UCSD-AML1 (cell line): ENCODE data around the gene RNF41.
A peak's percentile ranks its signal among the peaks of the same experiment; 100 is the strongest.
"Not testable (repeated sequence)": the region's sequence is repeated elsewhere in the genome, so short reads cannot be mapped to it uniquely, and the experiment has no call there.

Source experiments
- DNase-seq: peaks from one replicate; lab custom pipeline; 2025; ENCODE audit not compliant: unreplicated experiment; lab: John Stamatoyannopoulos, UW

Gene RNF41

DNA sequence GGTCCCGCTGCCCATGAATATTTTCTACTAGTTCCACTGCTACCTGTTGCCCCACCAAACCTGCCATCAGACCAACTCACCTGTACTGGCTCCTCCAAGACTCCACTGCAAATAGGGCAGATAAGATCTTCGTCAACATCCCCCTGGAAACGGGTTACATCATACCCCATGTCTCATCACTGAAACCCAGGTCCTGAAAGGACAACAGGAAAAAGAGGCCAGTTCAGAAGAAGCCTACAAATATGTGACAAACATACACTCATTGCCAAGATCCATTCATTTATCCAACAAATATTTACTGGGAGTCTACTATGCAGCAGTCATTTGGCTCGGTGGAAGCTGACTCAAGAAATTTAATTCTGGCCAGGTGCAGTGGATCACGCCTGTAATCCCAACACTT is 7.8 kb downstream of the RNF41 start:
- DNase-seq = no peak

DNA sequence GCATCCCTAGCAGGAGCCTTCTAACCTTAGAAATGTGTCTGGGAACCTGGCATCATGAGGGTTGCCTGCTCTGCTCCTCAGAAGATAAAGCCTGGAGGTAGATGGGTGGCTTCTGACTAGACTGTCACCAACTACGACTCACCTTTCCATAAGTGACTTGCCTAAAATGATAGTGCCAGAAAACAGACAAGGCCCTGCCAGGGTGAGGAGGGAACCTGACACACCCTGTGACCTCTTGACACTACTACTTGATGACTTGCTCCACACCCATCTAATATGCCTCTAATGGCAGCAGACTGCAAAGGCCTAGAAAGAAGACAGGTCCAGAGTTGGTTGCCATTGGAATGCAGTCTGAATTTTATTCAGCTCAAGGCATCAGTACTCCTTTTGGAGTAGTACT is 9.4 kb downstream of the RNF41 start:
- no peak for DNase-seq

DNA sequence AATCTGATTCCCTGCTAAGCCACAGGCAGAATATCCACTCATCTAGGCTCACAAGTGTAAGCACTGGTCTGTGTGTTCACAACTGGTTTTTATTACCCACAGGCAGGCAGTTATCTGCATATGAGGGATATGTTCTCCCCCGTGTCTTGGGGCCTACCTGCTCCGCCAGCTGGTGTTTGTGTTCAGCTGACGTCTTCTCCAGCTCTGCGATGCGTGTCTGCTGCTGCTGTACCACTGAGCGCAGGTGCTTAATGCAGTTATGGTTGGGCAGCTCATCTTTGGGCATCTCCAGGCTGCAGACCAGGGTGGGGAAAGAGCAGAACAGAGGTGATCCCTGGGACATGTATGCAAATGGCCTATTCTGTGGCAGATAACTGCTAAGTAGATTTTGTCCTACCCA is 13.7 kb downstream of the RNF41 start:
- no peak for DNase-seq

DNA sequence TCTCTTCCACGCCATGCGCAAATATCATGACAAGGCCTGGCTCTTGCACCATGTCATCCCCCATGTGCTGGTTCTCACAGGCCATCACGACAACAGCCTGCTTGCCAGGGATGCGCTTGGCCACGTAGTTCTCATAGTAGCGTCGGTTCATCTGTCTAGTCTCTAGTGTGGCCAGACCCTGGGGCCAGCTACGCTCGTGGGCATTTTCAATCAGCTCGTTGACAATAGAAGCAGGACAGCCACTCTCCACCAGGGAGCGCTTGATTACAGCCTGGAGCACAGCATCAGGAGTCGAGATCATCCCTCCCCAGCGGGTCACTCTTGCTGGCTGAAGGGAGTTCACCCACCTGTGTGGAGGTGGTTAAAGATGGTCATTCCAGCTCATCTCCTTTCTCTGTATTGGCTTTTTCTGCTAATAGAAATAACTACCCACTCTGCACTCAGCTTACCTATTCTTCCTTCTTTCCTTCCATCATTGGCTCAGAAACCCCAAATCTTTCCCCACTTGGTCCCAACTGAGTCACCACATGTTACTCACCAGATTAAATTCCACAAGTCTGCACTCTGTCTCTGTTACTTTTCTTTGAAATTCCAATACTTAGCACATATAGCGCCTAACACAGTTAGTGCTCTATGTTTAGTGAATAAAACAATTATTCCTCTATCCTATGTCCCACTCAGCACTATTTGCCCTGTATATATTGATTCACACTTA is 15.1 kb downstream of the RNF41 start:
- peak; percentile 42 for DNase-seq

DNA sequence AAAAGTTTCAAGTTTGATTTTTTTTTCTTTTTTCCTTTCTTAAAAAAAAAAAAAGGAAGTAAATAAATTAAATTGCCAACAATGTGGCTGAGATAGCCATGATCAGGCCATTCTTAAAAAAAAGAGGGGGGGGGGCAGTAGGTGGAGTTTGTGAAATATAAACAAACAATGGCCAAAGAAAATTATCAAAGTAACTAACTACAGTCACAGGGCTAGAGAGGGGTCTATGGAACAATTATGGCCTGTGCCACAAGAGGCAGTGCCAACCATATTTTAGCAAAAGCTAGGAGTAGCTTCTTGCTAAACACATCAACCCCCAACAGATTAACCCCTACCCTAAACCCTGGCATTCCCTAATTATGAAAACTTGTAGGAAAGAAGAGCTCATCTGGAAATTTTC is 16.3 kb downstream of the RNF41 start:
- DNase-seq = no peak

DNA sequence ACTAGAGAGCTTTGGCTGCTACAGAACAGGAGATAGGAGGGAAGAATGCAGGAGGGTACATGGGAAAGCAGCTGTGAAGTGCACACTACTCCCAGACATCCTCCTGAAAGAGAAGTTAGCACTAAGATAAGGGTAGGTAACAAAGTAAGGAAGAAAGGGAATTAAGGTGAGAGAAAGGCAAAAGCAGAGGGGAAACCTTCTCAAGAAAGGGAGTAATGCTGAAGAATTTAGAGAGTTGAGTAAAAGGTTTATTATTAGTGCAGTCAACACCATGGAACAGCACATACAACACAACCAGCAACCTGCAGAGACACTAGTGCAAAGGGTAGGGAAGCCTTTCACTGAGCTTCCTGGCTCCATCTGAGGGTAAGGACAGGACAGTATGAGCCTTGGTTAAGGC is 17.4 kb downstream of the RNF41 start:
- DNase-seq = no peak

DNA sequence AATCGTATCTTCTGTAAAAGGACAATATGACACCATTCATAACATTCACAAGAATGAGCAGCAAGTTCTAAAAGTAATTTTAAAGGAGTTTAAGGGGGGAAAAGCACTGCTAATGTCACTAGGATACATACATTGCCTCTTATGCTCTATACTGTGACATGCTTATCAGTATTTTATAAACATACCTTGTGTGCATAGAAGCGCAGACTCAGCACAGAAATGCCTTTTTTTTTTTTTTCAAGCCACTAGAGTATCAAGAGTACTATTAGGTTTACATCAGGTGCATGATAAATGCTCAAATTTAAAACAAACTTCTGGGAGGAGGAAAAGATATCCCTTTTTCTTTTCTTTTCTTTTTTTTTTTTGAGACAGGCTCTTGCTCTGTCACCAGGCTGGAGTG is 18.9 kb downstream of the RNF41 start:
- no peak for DNase-seq

DNA sequence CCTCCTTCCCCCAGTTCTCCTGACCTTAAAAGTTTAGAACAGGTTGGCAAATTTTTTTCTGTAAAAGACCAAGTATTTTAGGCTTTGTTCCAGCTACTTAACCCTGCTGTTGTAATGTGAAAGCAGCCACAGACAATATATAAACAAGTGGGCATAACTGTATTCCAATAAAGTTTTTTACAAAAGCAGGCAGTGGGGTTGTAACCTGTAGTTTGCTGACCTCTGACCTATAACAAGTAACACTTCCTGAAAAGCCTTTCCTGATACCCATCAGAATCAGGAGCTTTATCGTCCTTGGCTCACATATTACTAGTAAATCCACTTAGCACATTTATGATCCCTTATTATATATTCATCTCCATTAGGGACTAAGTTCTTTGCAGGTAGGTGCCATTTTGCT is 19.4 kb downstream of the RNF41 start:
- DNase-seq = no peak

DNA sequence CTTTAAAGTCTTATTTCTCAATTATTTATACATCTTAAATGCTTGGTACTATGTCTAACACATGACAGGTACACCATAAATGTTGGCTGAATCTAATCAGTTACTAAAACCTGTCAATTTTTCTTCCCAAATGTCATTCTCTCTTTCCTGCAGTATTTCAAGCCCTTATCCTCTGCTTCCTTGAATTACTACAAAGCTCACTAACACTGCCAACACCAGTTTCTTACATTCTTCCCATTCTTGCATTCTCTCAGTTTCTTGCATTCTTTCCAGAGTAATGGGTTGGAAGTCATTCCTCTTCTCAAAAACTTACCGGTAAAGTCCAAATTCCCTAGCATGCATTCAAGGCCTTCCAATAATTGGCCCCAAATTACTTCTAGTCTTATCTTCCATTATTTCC is 22.9 kb downstream of the RNF41 start:
- DNase-seq = no peak

DNA sequence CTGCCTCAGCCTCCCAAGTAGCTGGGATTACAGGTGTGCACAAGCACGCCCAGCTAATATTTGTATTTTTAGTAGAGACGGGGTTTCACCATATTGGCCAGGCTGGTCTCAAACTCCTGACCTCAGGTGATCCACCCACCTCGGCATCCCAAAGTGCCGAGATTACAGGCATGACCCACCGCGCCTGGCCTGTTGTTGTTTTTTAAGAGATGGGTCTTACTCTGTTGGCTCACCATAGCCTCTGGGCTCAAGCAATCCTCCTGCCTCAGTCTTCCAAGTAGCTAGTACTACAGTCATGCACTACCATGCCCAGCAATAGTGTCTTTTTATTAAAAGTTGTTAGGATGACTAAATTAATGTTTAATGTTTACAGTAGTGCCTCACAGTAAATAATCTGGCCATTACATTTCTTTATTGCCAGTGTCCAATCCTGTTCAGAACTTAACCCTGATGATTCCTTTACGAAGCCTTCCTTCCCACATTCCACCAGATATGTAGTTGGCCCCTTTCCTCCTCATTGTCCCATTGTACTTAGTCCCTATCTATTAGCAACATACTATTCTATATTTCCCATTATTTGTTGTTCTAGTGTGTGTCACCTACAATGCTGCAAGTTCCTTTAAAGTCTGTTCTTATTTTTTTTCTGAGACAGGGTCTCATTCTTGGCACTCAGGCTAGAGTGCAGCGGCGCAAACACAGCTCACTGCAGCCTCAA is 23.6 kb downstream of the RNF41 start:
- DNase-seq = no peak

DNA sequence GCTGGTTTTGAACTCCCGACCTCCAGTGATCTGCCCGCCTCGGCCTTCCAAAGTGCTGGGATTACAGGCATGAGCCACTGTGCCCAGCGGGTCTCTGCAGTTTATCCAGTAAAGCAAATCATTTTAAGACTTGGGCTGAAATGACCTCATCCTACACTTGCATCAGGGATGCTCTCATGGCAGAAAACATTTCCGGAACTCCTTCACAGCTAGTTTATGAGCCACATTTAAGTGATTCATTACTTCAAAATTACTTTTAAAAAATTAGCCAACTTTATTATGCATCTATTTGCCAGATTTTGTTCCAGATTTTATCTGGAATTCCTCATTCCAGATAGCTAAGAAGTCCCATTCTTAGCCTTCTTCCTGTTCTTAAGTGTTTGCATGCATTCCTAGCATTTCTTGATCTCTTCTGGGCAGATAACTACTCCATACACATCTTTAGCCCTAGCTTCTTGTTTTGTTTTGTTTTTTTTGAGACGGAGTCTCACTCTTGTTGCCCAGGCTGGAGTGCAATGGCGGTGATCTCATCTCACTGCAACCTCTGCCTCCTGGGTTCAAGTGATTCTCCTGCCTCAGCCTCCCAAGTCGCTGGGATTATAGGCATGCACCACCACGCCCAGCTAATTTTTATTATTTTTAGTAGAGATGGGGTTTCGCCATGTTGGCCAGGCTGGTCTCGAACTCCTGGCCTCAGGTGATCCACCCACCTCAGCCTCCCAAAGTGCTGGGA is 24.7 kb downstream of the RNF41 start:
- DNase-seq = not testable (repeated sequence)

DNA sequence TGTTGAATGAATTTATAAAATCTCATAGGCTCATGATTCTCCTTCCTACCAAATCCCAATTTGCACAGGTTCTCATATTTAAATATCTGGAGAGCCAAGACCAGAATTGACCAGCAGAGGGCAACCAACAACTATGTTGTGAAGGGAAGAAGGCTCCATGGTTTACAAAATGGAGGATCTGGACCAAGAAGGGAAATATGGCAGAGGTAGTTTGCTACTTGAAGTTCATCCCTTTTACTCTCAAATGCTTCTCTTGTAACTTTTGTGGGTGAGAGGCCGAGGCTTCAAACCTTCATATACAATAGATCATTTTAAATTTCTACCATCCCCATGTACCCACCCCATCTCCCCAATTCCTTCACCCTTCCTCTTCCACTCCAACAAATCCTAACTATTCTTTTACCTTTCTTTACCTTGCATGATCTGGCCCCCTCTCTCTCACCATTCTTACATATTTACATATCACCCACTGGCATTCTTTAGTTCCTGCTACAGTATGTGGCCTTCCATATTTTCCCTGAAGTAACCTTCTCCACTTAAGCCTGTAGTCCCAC is 28.6 kb downstream of the RNF41 start:
- peak; percentile 16 for DNase-seq

DNA sequence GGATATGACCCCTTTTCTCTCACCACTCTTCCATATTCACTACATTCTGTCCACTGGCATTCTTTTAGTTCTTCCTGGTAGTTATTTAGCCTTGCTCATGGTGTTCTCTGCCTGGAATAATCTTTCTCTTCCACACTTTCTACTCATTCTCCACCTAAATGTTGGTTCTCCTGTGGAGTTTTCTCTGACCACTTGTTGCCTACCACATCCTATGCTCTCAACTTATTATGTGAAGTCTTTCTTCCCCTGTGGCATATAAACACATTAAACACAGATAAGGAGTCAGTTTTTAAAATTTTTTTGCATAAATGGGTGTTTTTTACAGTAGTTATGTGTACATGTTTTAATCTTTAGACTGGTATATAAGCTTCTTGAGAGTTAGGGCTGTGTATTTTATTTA is 29.1 kb downstream of the RNF41 start:
- DNase-seq = no peak

DNA sequence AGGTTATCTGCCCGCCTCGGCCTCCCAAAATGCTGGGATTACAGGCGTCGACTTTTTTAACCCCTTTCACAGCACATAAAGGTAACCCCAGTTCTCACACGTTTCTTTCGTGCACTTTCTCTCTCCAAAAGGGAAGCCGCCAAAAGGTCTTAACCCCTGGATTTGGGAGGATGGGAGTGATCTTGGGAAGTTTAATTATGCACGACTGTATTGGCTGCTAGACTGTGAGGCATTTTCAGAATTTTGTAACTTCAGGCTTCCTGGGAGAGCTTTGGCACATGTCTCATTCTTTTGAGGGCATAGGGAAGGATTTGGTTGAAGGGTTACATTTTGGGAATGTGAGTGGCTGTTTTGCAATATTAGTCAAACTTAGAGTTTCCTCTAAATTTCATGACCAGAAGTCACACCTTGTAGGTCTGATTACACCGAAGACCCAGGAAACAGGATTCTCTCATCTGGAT is 31.0 kb downstream of the RNF41 start:
- no peak for DNase-seq

DNA sequence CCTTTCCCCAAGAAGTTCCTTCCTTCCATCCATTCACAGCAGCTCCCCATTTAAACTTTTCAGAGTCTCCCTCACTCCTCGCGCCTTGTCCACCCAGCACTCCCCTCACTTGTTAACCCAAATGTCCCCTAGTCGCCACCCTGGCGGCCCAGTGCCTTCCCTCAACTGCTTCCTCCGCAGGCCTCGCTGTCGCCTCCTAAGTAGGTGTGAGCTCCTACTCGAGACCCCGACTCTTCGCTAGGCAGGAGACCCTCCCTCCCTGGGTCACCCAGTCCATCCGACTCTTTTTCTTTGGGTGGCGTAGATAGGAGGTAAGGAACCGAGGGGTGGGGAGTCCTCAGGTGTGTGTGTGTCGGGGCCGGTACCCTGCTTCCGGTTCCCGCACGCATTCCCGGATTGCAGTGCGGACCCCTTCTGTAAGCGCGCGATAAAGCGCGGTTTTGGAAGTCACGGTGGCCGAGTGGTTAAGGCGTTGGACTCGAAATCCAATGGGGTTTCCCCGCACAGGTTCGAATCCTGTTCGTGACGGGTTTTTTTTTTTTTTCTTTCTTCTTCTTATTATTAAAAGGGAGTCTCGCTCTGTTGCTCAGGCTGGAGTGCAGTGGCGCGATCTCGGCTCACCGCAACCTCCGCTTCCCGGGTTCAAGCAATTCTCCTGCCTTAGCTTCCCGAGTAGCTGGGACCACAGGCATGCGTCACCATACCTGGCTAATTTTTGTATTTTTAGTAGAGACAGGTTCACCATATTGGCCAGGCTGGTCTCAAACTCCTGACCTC is 31.6 kb downstream of the RNF41 start:
- DNase-seq = peak; percentile 92

DNA sequence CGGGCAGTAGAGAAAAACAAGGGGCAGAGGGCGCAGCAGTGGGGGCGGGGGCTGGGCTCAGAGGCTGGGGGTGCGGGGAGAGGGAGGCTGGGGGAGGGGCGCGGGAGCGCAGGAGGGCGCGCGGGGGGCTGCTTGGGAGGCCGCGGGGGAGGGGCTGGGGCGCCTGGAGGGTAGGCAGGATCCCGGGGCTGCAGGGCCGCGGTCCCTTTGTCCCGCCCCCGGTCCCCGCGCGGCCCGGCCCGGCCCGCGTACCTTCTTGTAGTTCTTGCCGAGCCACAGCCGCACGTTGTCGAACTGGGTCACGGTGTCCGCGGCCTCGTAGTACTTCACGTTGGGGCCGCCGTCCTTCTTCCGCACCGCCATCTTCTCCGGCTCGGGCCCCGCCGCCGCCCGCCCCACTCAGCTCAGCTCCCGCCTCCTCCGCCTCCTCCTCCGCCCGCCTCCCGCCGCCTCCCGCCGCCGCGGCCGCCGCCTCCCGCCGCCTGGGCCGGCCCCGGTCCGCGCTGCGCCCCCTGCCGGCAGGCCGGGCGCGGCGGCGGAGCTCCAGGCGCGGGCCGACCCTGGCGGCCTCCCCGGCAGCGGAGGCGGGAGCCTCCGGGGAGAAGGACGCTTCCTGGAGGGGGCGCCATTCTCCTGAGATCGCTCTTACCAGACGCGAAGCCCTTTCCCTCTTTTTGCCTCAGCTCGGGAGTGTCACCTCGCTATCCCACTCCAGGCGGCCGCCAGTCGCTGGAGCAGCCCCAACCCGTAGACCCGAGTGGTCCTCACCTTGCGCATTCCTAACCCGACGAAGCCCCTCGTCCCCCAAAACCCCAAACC is 32.4 kb downstream of the RNF41 start, which contains the start of gene SMARCC2:
SMARCC2 (minus strand) TSS at position 385 of the 819 bp plus-strand sequence; CDS start at position 363, 22 bp downstream.
- peak; percentile 91 for DNase-seq

DNA sequence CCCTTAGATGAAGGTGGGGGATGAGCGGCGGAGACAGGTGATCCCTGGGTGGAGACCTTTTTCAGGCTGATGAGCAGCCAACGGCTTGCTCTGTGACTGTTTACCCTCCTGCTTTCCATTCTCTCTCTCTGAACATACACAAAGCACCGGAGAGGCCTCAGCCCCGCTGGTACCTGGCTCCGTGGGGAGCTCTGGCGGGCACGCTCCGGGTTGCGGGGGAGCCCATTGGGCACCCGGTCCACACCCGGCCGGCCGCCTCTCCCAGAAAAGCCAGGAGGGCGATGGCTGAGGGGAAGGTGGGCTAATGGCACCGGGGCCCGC is 33.0 kb downstream of the RNF41 start:
- DNase-seq = peak; percentile 34

DNA sequence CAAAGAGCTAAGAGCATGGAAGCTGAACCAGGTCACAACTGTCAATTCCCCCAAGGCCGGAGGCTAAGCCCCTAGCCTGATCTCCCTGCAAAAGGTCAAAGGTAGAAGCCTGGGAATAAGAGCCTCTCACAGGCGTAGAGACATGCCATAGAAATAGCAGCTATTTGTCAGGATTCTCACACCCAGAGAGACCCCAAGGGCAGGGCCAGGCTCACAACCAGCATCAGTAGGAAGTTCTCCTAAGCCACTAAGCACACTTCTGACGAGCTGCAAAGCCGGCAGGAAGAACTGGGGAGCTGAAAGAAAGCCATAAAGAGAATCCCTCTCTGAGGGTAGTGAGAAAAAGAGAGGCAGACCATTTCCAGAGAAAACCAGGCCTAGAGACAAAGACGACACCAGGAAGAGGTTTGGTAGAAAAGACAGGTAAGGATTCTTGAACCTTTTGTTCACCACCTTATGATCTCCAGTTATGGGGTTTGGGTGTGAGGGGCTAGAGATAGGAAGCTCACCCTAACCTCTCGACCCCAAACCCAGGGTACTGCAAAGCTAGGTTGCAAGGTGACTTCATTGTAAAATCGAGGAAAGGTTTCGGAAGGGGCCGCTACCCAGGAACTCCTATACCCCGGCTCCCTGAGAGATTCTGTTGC is 33.5 kb downstream of the RNF41 start:
- DNase-seq = peak; percentile 22

DNA sequence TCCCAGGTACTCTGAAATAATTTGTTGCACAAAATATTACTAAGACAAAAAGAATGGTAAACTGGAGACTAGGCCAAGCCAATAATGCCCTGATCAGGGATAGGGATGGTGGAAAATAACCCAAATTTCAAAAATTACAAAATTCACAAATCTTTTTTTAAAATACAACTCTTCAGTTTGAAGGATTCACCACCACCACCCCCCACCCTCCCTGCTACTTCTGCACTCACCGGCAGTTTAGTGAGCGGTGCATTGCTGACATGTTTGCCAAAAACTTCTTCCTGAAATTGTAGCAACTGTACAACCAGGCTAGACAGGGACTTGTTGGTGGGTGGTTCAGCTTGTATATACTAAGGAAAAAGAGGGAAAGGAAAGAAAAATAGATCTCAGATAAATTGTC is 34.8 kb downstream of the RNF41 start:
- no peak for DNase-seq

DNA sequence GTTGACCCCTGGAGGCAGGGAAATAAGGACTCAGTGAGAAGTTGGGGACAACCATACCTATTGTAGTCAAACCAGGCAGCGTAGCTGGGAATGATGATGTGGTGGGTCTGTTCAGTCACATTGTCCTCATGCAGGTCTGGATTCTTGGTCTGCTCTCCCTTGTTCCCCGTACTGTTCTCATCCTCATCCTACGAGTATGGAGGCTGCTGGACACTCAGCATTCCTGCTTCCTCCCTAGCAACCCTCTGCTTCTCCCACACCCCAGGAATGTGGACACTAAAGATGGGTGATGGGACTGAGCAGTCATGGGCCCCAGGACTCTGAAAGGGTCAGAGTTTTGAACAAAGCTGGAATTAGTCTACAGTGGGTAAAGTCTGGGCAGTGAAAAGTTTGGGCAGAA is 43.4 kb downstream of the RNF41 start:
- DNase-seq = no peak
